HepG2 (cell line): ENCODE data around the gene FRMPD3.

Experiments
- CTCF ChIP-seq: sonication (generic); formaldehyde crosslinking; IDR thresholded peaks from 2 replicates; pipeline ENCODE4 v1.5.0; 2020; ENCODE audit warnings: mild to moderate bottlenecking, missing genetic modification reagents, moderate library complexity
- RAD21 ChIP-seq: fragments of 450-650 bp; formaldehyde crosslinking; IDR thresholded peaks from 2 replicates; pipeline ENCODE4 v1.5.0; 2020; ENCODE audit warnings: mild to moderate bottlenecking
- SETDB1 ChIP-seq: sonication (generic); formaldehyde crosslinking; IDR thresholded peaks from 2 replicates; pipeline ENCODE4 v1.5.1; 2020; ENCODE audit warnings: missing genetic modification reagents, mild to moderate bottlenecking, borderline replicate concordance
- SIN3A ChIP-seq: IDR thresholded peaks from 2 replicates; pipeline ENCODE4 v1.6.1; 2011; ENCODE audit warnings: low read depth, mild to moderate bottlenecking, control low read depth, low read length, borderline replicate concordance
- SMC3 ChIP-seq: IDR thresholded peaks from 2 replicates; pipeline ENCODE4 v1.6.1; 2011; ENCODE audit warnings: low read length, improper control_type of control experiment
- ZBTB43 ChIP-seq: sonication (generic); formaldehyde crosslinking; conservative IDR thresholded peaks from 2 replicates; pipeline ENCODE4 v1.4.0; 2020; ENCODE audit warnings: missing genetic modification reagents
- ZHX2 ChIP-seq, 2 experiments: sonication (generic) in 1 of 2; formaldehyde crosslinking in 1 of 2; IDR thresholded peaks; 2 replicates each; pipeline versions ENCODE4 v1.6.1 to v1.9.0; 2014 to 2022; ENCODE audit warnings: antibody characterized with exemption in 1 of 2, borderline replicate concordance in 1 of 2, inconsistent platforms in 1 of 2, low read depth in 1 of 2, missing genetic modification reagents in 1 of 2
- ZNF580 ChIP-seq: IDR thresholded peaks from 2 replicates; pipeline ENCODE4 v1.6.1; 2016; ENCODE audit warnings: low read depth, borderline replicate concordance

- no peak for TF ChIP-seq RAD21 (CRISPR knock-in tag)
- no peak for TF ChIP-seq CTCF (CRISPR knock-in tag)
- TF ChIP-seq SIN3A = no peak
- no peak for TF ChIP-seq SMC3
- no peak for TF ChIP-seq SETDB1
- no peak for TF ChIP-seq ZHX2 (IDR thresholded peaks at IDR 0.05; ENCODE audit: low read depth)
- no peak for TF ChIP-seq ZHX2 (CRISPR knock-in tag; IDR thresholded peaks at IDR 0.05; ENCODE audit: borderline replicate concordance)
- TF ChIP-seq ZBTB43 = no peak
- no peak for TF ChIP-seq ZNF580
Observed at GRCh38 chrX:107450823-107451509, 1.5 kb downstream of the FRMPD3 start.
